MM.1S (cell line): ENCODE measurements around the gene NUDT8.
A peak's percentile ranks its signal among the peaks of the same experiment; 100 is the strongest.

Source experiments
- DNase-seq: peaks from one replicate; pipeline ENCODE4 v3.0.0-alpha.2; 2015
- H2AFZ ChIP-seq: fragments of 300-600 bp; sonication (generic); 2 replicates; pipeline ENCODE4 v1.6.0; 2016; ENCODE audit warnings: antibody characterized with exemption, low read length
- H3F3A ChIP-seq: fragments of 300-600 bp; sonication (generic); 2 replicates; pipeline ENCODE4 v1.6.1; 2016; ENCODE audit warnings: mild to moderate bottlenecking, antibody characterized with exemption, low read length, moderate library complexity, mixed read lengths; ENCODE audit not compliant: insufficient read depth
- H3K27ac ChIP-seq: fragments of 300-600 bp; sonication (generic); 2 replicates; pipeline ENCODE4 v1.5.1; 2016; ENCODE audit warnings: mild to moderate bottlenecking, low read length
- H3K27me3 ChIP-seq: fragments of 300-600 bp; sonication (generic); replicated peaks from 2 replicates; pipeline ENCODE4 v1.6.0; 2016; ENCODE audit warnings: low read length; ENCODE audit not compliant: insufficient read depth
- H3K36me3 ChIP-seq: fragments of 300-600 bp; sonication (generic); replicated peaks from 2 replicates; pipeline ENCODE4 v1.6.1; 2016; ENCODE audit warnings: mild to moderate bottlenecking, low read length, mixed read lengths; ENCODE audit not compliant: insufficient read depth
- H3K4me1 ChIP-seq: fragments of 300-600 bp; sonication (generic); 2 replicates; pipeline ENCODE4 v1.6.1; 2016; ENCODE audit warnings: low read length, mixed read lengths
- H3K4me2 ChIP-seq: fragments of 300-600 bp; sonication (generic); 2 replicates; pipeline ENCODE4 v1.6.0; 2016; ENCODE audit warnings: low read depth, low read length
- H3K4me3 ChIP-seq: fragments of 300-600 bp; sonication (generic); 2 replicates; pipeline ENCODE4 v1.5.1; 2016; ENCODE audit warnings: low read length, mixed read lengths
- H3K79me2 ChIP-seq: fragments of 300-600 bp; sonication (generic); 2 replicates; pipeline ENCODE4 v1.6.1; 2016; ENCODE audit warnings: mixed run types, low read length, mixed read lengths
- H3K9ac ChIP-seq: fragments of 300-600 bp; sonication (generic); 2 replicates; pipeline ENCODE4 v1.6.1; 2016; ENCODE audit warnings: low read length, mixed read lengths
- H3K9me2 ChIP-seq: fragments of 300-600 bp; sonication (generic); replicated peaks from 2 replicates; pipeline ENCODE4 v1.6.1; 2016; ENCODE audit warnings: mild to moderate bottlenecking, low read length, mixed read lengths; ENCODE audit not compliant: insufficient read depth
- H3K9me3 ChIP-seq: fragments of 300-600 bp; sonication (generic); replicated peaks from 2 replicates; pipeline ENCODE4 v1.6.1; 2016; ENCODE audit warnings: mild to moderate bottlenecking, low read length, mixed read lengths; ENCODE audit not compliant: insufficient read depth
- H4K20me1 ChIP-seq: fragments of 300-600 bp; sonication (generic); 2 replicates; pipeline ENCODE4 v1.6.1; 2016; ENCODE audit warnings: mild to moderate bottlenecking, low read length, moderate library complexity, mixed read lengths; ENCODE audit not compliant: insufficient read depth
- EZH2 ChIP-seq: fragments of 300-600 bp; sonication (generic); optimal IDR thresholded peaks from 2 replicates; pipeline ENCODE3; 2017; ENCODE audit warnings: low read depth, mild to moderate bottlenecking, antibody characterized with exemption, low read length, mixed read lengths
- EZH2phosphoT487 ChIP-seq: fragments of 300-600 bp; sonication (generic); IDR thresholded peaks from 2 replicates; pipeline ENCODE4 v1.6.1; 2018; ENCODE audit warnings: antibody characterized with exemption, low read length
- TF ChIP-seq, protein P1 (sequence below): fragments of 300-600 bp; sonication (generic); IDR thresholded peaks from 2 replicates; pipeline ENCODE4 v1.5.1; 2016; ENCODE audit warnings: antibody characterized with exemption, low read length, mixed read lengths

NUDT8 gene

DNA sequence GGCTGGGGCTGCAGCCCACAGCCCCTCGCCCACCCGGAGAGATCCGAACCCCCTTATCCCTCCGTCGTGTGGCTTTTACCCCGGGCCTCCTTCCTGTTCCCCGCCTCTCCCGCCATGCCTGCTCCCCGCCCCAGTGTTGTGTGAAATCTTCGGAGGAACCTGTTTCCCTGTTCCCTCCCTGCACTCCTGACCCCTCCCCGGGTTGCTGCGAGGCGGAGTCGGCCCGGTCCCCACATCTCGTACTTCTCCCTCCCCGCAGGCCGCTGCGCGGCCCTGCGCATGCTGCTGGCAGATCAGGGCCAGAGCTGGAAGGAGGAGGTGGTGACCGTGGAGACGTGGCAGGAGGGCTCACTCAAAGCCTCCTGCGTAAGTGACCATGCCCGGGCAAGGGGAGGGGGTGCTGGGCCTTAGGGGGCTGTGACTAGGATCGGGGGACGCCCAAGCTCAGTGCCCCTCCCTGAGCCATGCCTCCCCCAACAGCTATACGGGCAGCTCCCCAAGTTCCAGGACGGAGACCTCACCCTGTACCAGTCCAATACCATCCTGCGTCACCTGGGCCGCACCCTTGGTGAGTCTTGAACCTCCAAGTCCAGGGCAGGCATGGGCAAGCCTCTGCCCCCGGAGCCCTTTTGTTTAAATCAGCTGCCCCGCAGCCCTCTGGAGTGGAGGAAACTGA lies 45.4 kb downstream of the NUDT8 start:
- Histone ChIP-seq H3K27me3 (0 out of 2 replicates have a peak, but pooled peaks cover 9% of the 10 kb centered on the region), H3K4me2 (peak overlapping the region; percentile 95), H3K9ac (peak overlapping the region; percentile 78), H3K9me3 (no peaks in the 10 kb centered on the region), H3K4me3 (peak overlapping the region; percentile 73), H3K9me2 (no peaks in the 10 kb centered on the region), H3F3A (peaks cover 44% of the 10 kb centered on the region), H4K20me1 (peaks cover 3% of the 10 kb centered on the region; the same call in 1 of the 2 replicates), H2AFZ (peak overlapping the region; percentile 50; the same call in 1 of the 2 replicates), H3K27ac (peak overlapping the region; percentile 63), H3K36me3 (peaks cover 8% of the 10 kb centered on the region; the same call in 1 of the 2 replicates), H3K79me2 (peaks cover 24% of the 10 kb centered on the region), H3K4me1 (peaks cover 48% of the 10 kb centered on the region)
- DNase-seq, result peak; percentile 39
- no peak for TF ChIP-seq EZH2
- TF ChIP-seq, protein P1, sequence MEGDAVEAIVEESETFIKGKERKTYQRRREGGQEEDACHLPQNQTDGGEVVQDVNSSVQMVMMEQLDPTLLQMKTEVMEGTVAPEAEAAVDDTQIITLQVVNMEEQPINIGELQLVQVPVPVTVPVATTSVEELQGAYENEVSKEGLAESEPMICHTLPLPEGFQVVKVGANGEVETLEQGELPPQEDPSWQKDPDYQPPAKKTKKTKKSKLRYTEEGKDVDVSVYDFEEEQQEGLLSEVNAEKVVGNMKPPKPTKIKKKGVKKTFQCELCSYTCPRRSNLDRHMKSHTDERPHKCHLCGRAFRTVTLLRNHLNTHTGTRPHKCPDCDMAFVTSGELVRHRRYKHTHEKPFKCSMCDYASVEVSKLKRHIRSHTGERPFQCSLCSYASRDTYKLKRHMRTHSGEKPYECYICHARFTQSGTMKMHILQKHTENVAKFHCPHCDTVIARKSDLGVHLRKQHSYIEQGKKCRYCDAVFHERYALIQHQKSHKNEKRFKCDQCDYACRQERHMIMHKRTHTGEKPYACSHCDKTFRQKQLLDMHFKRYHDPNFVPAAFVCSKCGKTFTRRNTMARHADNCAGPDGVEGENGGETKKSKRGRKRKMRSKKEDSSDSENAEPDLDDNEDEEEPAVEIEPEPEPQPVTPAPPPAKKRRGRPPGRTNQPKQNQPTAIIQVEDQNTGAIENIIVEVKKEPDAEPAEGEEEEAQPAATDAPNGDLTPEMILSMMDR, result no peak
- TF ChIP-seq EZH2phosphoT487, result no peak

DNA sequence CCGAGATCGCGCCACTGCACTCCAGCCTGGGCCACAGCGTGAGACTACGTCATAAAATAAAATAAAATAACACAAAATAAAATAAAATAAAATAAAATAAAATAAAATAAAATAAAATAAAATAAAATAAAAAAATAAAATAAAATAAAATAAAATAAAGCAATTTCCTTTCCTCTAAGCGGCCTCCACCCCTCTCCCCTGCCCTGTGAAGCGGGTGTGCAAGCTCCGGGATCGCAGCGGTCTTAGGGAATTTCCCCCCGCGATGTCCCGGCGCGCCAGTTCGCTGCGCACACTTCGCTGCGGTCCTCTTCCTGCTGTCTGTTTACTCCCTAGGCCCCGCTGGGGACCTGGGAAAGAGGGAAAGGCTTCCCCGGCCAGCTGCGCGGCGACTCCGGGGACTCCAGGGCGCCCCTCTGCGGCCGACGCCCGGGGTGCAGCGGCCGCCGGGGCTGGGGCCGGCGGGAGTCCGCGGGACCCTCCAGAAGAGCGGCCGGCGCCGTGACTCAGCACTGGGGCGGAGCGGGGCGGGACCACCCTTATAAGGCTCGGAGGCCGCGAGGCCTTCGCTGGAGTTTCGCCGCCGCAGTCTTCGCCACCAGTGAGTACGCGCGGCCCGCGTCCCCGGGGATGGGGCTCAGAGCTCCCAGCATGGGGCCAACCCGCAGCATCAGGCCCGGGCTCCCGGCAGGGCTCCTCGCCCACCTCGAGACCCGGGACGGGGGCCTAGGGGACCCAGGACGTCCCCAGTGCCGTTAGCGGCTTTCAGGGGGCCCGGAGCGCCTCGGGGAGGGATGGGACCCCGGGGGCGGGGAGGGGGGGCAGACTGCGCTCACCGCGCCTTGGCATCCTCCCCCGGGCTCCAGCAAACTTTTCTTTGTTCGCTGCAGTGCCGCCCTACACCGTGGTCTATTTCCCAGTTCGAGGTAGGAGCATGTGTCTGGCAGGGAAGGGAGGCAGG lies 46.2 kb downstream of the NUDT8 start, which contains the start of gene GSTP1:
Gene GSTP1 (plus strand): TSS at position 566 of the 958 bp plus-strand sequence. CDS start 32 bp downstream, at position 598.
- peak within 1 kb of the TSS; percentile 69 for H2AFZ ChIP-seq
- no peaks in the 10 kb centered on the region for H3K9me2 ChIP-seq
- H3K4me1 ChIP-seq, result peaks cover 50% of the 10 kb centered on the region

DNA sequence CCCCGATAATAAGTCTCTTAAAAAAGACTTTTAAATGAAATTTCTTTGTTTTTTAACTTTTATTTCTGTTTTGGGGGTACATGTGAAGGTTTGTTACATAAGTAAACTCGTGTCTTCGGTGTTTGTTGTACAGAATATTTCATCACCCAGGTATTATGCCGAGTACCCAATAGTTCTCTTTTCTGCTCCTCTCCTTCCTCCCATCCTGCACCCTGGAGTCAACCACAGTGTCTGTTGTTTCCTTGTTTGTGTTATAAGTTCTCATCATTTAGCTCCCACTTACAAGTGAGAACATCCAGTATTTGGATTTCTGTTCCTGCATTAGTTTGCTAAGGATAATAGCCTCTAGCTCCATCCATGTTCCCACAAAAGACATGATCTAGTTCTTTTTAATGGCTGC lies 47.7 kb downstream of the NUDT8 start:
- H3K4me2 ChIP-seq, result peak overlapping the region; percentile 10; the same call in 1 of the 2 replicates
- H3K9ac ChIP-seq, result no peak overlapping the region
- no peak overlapping the region; the same call in 1 of the 2 replicates for H3K27ac ChIP-seq
- H3K27me3 ChIP-seq, result peaks cover 19% of the 10 kb centered on the region
- peaks cover 3% of the 10 kb centered on the region; the same call in 1 of the 2 replicates for H4K20me1 ChIP-seq
- H2AFZ ChIP-seq, result no peak overlapping the region
- H3K79me2 ChIP-seq, result peaks cover 24% of the 10 kb centered on the region
- H3F3A ChIP-seq, result peaks cover 31% of the 10 kb centered on the region
- peaks cover 36% of the 10 kb centered on the region for H3K4me1 ChIP-seq
- TF ChIP-seq EZH2phosphoT487, result no peak
- TF ChIP-seq, protein P1, result no peak
- no peak for TF ChIP-seq EZH2
- no peaks in the 10 kb centered on the region for H3K9me3 ChIP-seq
- no peak for DNase-seq
- peaks cover 8% of the 10 kb centered on the region; the same call in 1 of the 2 replicates for H3K36me3 ChIP-seq
- no peak overlapping the region for H3K4me3 ChIP-seq
- no peaks in the 10 kb centered on the region for H3K9me2 ChIP-seq

More for the DNA sequence above, 46.2 kb downstream of the NUDT8 start, which contains the start of gene GSTP1:
- no peak for TF ChIP-seq EZH2phosphoT487
- TF ChIP-seq, protein P1, result peak; percentile 56
- peak within 1 kb of the TSS; percentile 95 for H3K4me2 ChIP-seq
- no peaks in the 10 kb centered on the region for H3K9me3 ChIP-seq
- peaks cover 3% of the 10 kb centered on the region; the same call in 1 of the 2 replicates for H4K20me1 ChIP-seq
- peaks cover 9% of the 10 kb centered on the region; the same call in 1 of the 2 replicates for H3K27me3 ChIP-seq
- H3K9ac ChIP-seq, result peak within 1 kb of the TSS; percentile 78
- peak; percentile 91 for DNase-seq
- H3K27ac ChIP-seq, result peak within 1 kb of the TSS; percentile 63
- peaks cover 8% of the 10 kb centered on the region; the same call in 1 of the 2 replicates for H3K36me3 ChIP-seq
- peaks cover 24% of the 10 kb centered on the region for H3K79me2 ChIP-seq
- H3F3A ChIP-seq, result peaks cover 44% of the 10 kb centered on the region
- peak within 1 kb of the TSS; percentile 73 for H3K4me3 ChIP-seq
